Endodermal cell (in vitro differentiated cells): Measurements from ENCODE around the gene SMURF1. TPM values are rescaled to one million over a fixed set of nuclear protein-coding genes. Genes with fewer than 3 reads are reported as not detected.

Source experiments
- DNase-seq: peaks from one replicate; pipeline ENCODE4 v3.0.0-alpha.2; 2017
- H3K27ac ChIP-seq: 2 replicates; pipeline ENCODE4 v1.5.1; 2013; ENCODE audit warnings: mild to moderate bottlenecking, low read depth, low read length, moderate library complexity
- H3K27me3 ChIP-seq: 2 replicates; pipeline ENCODE4 v1.6.1; 2013; ENCODE audit warnings: mild to moderate bottlenecking, low read length, moderate library complexity; ENCODE audit not compliant: insufficient read depth, control insufficient read depth, poor library complexity, severe bottlenecking
- H3K36me3 ChIP-seq: 2 replicates; pipeline ENCODE4 v1.7.0; 2013; ENCODE audit warnings: mild to moderate bottlenecking, low read length, moderate library complexity; ENCODE audit not compliant: control insufficient read depth, insufficient read depth
- H3K4me1 ChIP-seq: one replicate; pipeline ENCODE4 v1.7.0; 2013; ENCODE audit warnings: low read length; ENCODE audit not compliant: control insufficient read depth, insufficient read depth
- H3K4me3 ChIP-seq: 2 replicates; pipeline ENCODE4 v1.5.1; 2013; ENCODE audit warnings: mild to moderate bottlenecking, low read length, moderate library complexity
- H3K9ac ChIP-seq: 2 replicates; pipeline ENCODE4 v1.6.1; 2013; ENCODE audit warnings: mild to moderate bottlenecking, low read length, moderate library complexity; ENCODE audit not compliant: poor library complexity, severe bottlenecking; ENCODE audit errors: extremely low read depth
- H3K9me3 ChIP-seq: 2 replicates; pipeline ENCODE4 v1.6.1; 2013; ENCODE audit warnings: mild to moderate bottlenecking, low read length, moderate library complexity; ENCODE audit not compliant: control insufficient read depth
- H3K27ac Mint-ChIP-seq: 2 replicates; pipeline ENCODE4 v1.8.0; 2020; ENCODE audit warnings: mixed read lengths
- H3K27me3 Mint-ChIP-seq: 2 replicates; pipeline ENCODE4 v1.8.0; 2021; ENCODE audit warnings: mild to moderate bottlenecking, mixed read lengths; ENCODE audit not compliant: insufficient read depth
- H3K36me3 Mint-ChIP-seq: 2 replicates; pipeline ENCODE4 v1.8.0; 2020; ENCODE audit warnings: low read depth, mixed read lengths
- H3K4me1 Mint-ChIP-seq: 2 replicates; pipeline ENCODE4 v1.8.0; 2020; ENCODE audit warnings: mixed read lengths
- H3K4me3 Mint-ChIP-seq: 2 replicates; pipeline ENCODE4 v1.8.0; 2020; ENCODE audit warnings: mild to moderate bottlenecking, moderate library complexity, mixed read lengths
- H3K9me3 Mint-ChIP-seq: 2 replicates; pipeline ENCODE4 v1.8.0; 2020; ENCODE audit warnings: mild to moderate bottlenecking, mixed read lengths
- CTCF ChIP-seq: fragments of 200-600 bp; sonication (generic); conservative IDR thresholded peaks from 2 replicates; pipeline ENCODE4 v1.5.0; 2021; ENCODE audit warnings: antibody characterized with exemption, mild to moderate bottlenecking
- WGBS, 2 experiments: methylation state at CpG; one replicate each; pipeline versions ENCODE4 v1.1.5 to v1.1.7; 2013; ENCODE audit warnings: missing lambda C conversion rate in 2 of 2, mixed read lengths in 1 of 2; ENCODE audit not compliant: insufficient coverage in 1 of 2, insufficient read length in 1 of 2; 5-methylcytosine and 5-hydroxymethylcytosine counted together
- total RNA-seq, 2 donors: library from RNA; stranded (reverse); fragmentation: NEBNext Ultra II Directional in 1 of 2; extraction: Animal tissue kit (Norgen Biotek cat#: 25700) in 1 of 2; gene quantifications; 2 replicates in 1 of 2; 3 replicates in 1 of 2; pipeline ENCODE4 v1.2.1, GENCODE V29; 2021

The SMURF1 gene
- total RNA-seq, 2 donors from 2014 or later: 31.6 to 38.1 TPM

- Mint-ChIP-seq H3K27ac (no peak overlapping the region), H3K4me3 (no peak overlapping the region), H3K4me1 (no peaks in the 10 kb centered on the region), H3K36me3 (peaks cover 94% of the 10 kb centered on the region), H3K27me3 (no peaks in the 10 kb centered on the region), H3K9me3 (peaks cover 18% of the 10 kb centered on the region)
- Histone ChIP-seq H3K4me1 (no peaks in the 10 kb centered on the region), H3K9me3 (peaks cover 14% of the 10 kb centered on the region), H3K4me3 (no peak overlapping the region), H3K36me3 (peaks cover 98% of the 10 kb centered on the region), H3K9ac (no peak overlapping the region), H3K27me3 (no peaks in the 10 kb centered on the region), H3K27ac (no peak overlapping the region)
- TF ChIP-seq CTCF: no peak
- DNase-seq: no peak
- 93 to 95% methylated on average over 7 to 8 of the region's 8 CpGs for WGBS, 2 experiments
Measured at GRCh38 chr7:98982686-98983085, 161.2 kb downstream of the SMURF1 start.

GRCh38 chr7:98981701-98982100, 162.2 kb downstream of the SMURF1 start:
- WGBS, 2 experiments: 95 to 98% methylated on average over 19 to 23 of the region's 23 CpGs
- Histone ChIP-seq H3K36me3 (peaks cover 96% of the 10 kb centered on the region), H3K9ac (no peak overlapping the region), H3K4me3 (no peak overlapping the region), H3K9me3 (peaks cover 13% of the 10 kb centered on the region), H3K4me1 (no peaks in the 10 kb centered on the region), H3K27ac (no peak overlapping the region), H3K27me3 (no peaks in the 10 kb centered on the region)
- no peak for TF ChIP-seq CTCF
- Mint-ChIP-seq H3K9me3 (peaks cover 16% of the 10 kb centered on the region), H3K4me1 (no peaks in the 10 kb centered on the region), H3K4me3 (no peak overlapping the region), H3K36me3 (peaks cover 90% of the 10 kb centered on the region), H3K27ac (no peak overlapping the region), H3K27me3 (no peaks in the 10 kb centered on the region)
- no peak for DNase-seq

GRCh38 chr7:98978672-98979071, 165.2 kb downstream of the SMURF1 start:
- H3K27me3 Mint-ChIP-seq: no peaks in the 10 kb centered on the region
- H3K9me3 ChIP-seq: no peaks in the 10 kb centered on the region
- H3K36me3 ChIP-seq: peaks cover 96% of the 10 kb centered on the region
- H3K27ac Mint-ChIP-seq: no peak overlapping the region
- no peak overlapping the region for H3K9ac ChIP-seq
- WGBS, 2 experiments: 95 to 100% methylated on average over 3 to 9 of the region's 9 CpGs
- no peaks in the 10 kb centered on the region for H3K4me1 ChIP-seq
- H3K27me3 ChIP-seq: no peaks in the 10 kb centered on the region
- no peak overlapping the region for H3K4me3 ChIP-seq
- H3K4me1 Mint-ChIP-seq: no peaks in the 10 kb centered on the region
- H3K9me3 Mint-ChIP-seq: no peaks in the 10 kb centered on the region
- peaks cover 90% of the 10 kb centered on the region for H3K36me3 Mint-ChIP-seq
- H3K27ac ChIP-seq: no peak overlapping the region
- DNase-seq: no peak
- TF ChIP-seq CTCF: no peak
- no peak overlapping the region for H3K4me3 Mint-ChIP-seq

Other genes starting within 250 kb of the SMURF1 start
- gene KPNA7, start 64.0 kb upstream of the SMURF1 start, total RNA-seq: not detected
- gene MYH16, start 128.7 kb upstream of the SMURF1 start, total RNA-seq: not detected
- gene ARPC1A, start 181.8 kb upstream of the SMURF1 start, total RNA-seq: 100 to 1,000 TPM; 150 to 154 TPM
- 10 to 100 TPM; 53.3 to 73.9 TPM for gene ARPC1B, start 230.6 kb upstream of the SMURF1 start, total RNA-seq